COLO668 (cell line): ENCODE data around the gene DISP3.

Experiments
- DNase-seq: peaks from one replicate; lab custom pipeline; 2025; ENCODE audit not compliant: unreplicated experiment; lab: John Stamatoyannopoulos, UW

DISP3 gene

DNA sequence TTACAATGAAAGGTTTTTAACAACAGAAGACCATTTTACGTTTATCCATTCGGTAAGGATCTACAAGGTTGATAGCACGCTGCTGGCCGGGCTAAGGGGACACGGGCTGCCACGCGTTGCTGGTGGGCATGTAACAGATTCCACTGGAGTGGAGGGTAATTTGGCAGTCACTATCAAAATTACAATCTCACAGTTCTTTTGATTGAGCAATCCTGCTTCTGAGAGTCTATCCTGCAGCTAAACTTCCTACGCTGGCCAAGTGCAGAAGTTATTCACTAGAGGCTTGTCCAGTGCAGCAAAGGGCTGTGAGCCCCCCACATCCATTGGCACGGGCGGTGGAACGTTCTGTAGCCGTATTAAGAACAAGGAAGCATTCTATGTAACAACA lies 61.8 kb downstream of the DISP3 start:
- no peak for DNase-seq

DNA sequence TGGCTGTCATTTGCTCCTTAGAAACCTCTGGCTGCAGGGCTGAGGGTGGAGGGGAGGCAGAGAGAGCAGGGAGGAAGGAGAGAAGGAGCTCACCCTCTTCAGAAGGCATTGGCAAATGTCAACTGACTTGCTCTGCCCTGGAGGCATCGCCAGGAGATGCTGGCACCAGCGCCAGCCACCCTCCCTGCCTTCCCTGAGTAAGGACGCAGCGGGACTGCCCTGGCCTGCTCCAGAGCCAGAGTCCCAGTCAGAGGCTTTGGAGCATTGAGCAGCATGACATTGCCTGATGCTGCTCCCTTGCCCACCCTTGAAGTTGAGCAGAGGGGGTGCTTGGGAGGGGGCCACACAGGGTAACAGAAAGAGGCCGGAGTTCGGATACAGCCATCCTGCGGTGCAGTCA lies 62.3 kb downstream of the DISP3 start:
- DNase-seq, result no peak

DNA sequence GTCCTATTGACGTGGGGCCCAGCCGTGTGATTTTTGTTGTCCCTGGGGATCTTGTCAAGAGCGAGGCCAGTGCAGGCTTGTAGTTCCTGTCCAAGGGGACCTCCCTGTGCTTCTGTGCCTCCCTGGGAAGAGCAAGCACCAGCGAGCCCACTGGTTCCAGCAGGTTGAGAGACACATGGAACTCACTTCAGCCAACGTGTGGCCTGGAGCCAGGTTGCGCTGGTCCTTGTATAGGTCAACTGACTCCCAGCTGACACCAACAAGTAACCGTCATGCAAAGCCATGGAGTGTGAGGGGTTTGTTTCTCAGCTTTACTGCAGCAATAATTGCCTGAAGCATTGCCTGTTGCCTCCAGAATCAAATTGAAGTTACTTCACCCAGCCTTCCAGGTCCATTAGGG lies 63.0 kb downstream of the DISP3 start:
- no peak for DNase-seq

DNA sequence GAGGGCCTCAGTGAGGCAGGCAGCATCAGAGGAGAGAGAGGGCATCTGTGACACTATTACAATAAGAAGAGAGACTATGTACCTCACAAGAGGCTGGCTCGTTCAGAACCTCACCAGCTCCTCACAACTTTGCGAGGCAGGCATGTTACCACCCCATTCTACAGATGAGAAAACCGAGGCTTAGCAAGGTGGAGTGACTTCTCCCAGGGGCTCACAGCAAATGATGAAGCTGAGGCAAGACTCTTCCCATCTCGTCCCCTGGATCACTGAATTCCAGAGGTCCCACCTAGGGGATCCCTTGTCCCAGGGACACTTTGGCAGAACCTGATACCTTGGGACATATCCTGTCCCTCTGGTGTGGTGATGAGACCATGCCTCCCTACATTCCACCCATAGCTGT lies 64.4 kb downstream of the DISP3 start:
- no peak for DNase-seq

DNA sequence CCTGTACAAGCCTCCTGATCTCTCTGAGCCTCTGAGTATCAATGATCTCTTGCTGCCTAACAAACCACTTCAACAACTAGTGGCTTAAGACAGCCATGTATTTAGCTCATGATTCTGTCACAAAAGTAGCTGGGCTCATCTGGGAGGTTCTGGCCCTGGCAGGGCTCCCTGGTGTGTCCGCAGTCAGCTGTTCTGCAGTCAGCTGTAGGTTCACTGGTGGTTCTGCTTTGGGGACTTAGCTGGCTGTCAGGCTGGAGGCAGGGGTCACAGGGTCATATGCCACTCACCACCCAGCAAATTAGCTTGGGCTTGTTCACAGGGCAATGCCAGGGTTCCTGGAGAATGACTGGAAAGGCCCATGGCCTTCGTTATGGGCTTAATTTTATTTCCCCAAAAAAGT lies 64.8 kb downstream of the DISP3 start:
- no peak for DNase-seq

DNA sequence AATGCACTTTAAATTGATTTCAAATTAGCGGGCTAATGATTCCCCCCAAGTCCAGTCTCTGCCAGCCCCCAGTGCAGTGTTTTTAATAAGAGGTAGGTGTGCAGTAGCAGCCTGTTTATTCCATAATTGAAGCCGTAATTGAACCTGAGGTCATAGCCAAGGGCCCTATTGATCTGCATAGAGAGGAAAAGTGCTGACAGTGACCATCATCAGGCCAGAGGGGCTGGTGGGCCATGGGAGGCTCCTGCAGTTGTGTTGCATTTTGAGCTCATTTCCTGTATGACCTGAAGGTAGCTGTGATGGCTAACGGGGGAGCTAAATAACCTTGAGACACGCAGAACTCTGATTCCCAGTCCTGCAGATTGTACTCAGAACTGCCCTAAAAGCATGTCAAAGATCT lies 67.5 kb downstream of the DISP3 start:
- DNase-seq, result no peak

DNA sequence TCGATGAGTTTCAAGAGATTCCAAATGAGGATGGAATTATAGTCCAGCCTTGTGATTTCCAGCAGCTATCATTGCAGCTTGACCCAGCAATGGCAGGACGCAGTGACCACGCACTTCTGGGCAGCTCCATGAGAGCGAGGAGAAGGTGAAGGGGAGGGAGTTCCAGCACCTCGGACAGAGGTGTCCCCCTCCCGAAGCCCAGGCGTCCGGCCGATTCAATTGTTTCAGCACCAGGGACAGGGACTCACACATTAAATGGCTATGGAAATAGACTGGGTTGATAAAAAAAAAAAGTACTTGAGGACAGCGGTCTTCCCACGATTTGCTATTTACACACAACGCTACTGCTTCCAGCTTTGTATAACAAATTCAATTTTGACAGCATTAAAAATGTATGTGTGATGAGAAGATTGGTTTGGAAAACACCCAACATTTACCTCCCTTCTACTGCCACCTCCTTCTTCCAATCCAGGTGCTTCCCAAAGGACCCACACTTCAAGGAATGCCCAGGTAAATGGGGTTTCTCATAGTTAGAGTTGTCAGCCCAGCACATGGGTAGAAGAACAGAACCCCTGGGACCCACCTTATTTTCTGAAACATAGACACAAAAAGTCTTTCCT lies 71.8 kb downstream of the DISP3 start:
- DNase-seq, result no peak

DNA sequence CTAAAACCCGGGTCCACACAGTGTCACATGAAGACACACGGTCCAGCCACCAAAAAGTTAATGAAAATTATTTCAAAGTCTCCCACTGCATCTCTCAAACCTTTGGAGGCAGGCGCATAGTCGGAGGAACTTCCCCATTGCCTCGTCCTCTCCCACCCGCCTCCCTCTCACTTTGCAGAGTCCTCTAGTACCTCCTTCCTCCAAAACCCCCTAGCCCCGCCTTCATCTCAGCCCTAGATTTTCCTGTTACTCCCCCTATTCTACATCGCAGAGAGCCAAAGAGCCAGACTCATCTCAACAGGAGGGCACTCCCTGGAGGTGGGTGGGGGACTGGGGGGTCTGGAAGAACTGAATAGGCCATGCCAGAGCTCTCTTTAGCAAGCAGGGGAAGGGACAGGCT lies 79.3 kb downstream of the DISP3 start:
- DNase-seq, result no peak

DNA sequence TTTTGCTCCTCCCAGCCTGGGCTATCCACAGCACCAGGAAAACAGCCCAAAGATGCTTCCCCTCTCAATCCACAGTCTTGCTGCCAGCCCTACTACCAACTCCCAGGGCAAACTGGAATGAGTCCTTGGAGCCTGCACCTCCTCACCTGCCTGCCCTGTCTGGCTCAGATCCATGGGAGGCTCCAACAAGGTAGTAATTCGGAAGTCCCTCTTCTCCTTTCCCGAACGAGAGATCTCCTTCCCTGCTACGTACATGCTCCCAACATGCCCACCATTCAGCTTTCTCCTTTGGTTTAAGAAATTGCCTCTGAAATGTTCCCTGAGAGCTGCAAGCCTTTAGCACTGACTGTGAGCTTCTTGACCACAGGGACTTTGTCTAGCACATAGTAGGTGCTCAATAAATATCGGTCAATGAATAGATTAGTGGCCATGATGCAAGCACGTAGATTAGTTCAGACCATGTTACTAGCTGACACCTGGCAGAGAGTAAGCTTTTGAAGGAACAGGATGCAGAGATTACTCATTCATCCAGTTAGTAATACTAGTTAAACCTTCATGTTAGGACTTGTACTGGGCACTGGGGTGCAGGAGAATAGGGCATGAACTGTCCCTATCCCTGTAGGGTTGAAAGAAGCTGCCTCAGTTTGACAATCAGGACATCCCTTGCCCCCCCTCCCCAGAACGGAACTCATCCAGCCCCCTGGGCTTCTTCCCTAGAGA lies 80.1 kb downstream of the DISP3 start:
- no peak for DNase-seq

DNA sequence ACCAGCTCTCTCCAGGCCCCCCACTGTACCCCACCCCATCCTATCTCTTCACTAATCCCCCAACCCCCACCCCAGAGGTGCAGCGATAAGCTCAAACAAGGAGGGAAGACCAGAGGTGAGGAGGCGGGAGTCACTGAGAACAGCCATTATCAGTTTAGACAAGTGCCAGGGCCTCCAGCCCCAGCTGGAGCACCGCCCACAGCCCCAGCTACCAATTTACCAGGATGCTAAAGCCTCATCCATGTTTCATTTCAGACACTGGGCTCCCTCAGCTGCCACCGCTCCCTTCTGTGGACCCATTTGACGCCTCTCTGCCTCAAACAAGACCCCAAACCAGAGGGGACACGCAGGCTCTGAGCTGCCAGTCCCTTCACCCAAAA lies 80.6 kb downstream of the DISP3 start:
- no peak for DNase-seq

DNA sequence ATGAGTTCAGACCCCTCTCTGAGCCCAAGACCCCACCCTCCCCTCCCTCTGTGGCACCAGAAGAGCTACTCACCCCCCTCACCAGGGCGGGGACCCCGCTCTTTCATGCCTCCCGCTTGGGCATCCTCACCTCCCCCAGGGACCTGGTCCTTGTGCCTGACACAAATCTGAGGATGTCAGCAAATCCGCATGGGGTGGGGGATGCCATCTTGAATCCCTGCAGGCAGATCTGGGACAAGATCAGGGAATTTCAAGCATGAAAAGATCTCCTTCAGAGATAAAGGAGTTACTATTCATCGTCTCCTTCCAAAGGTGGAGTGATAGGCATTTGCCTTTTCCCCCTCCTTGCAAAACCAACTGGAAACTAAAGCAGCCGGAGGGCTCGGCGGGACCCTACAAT lies 81.1 kb downstream of the DISP3 start:
- DNase-seq, result no peak

DNA sequence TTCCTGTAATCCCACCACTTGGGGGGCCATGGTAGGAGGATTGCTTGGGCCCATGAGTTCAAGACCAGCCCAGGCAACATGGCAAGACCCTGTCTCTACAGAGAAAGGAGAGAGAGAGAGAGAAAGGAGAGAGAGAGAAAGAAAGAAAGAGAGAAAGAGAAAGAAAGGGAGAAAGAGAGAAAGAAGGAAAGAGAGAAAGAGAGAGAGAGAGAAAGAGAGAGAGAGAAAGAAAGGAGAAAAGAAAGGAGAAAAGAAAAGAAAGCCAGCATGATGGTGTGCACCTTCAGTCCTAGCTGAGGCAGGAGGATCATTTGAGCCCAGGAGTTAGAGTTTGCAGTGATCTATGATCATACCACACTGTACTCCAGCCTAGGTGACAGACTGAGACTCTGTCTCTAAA lies 82.8 kb downstream of the DISP3 start:
- no peak for DNase-seq

DNA sequence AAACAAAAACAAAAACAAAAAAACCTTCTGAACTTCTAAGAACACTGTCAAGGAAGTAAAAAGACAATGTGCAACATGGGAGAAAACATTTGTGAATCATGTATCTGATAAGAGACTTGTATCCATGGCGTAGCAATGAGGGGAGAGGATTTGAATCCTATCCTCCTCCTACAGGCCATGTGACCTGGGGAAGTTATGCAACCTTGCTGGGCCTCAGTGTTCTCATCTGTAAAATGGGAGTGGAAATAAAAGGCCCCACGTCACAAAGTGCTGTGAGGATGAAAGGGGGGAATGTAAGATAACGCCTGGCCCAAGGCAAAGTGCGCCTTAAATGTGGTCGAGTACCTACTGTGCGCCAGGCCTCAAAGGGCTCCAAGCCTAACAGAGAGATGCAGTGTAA lies 83.7 kb downstream of the DISP3 start:
- DNase-seq, result no peak

DNA sequence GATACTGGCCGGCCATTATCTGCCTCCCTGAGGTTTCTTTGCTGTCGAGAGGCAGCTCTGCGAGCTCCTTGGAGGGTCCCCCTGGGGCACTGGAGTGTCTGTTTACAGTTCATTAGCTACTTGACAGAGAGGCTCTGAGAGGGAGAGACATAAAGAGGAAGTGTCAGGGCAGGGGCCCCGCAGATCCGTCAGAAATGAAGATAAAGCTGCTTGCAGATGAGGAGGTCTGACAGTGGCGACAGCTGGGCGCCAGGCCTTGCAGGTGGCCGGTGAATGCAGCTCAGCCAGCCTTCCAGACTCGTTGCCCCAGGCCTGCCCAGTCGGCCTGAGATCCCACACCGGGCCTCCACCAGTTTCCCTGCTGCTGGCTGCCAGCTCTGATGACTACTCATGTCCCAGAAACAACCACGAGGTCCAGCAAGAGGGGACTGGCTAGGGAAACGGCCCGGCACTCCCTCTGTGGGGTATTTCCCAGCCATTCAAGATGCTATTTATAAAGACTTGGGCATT lies 84.7 kb downstream of the DISP3 start:
- no peak for DNase-seq

DNA sequence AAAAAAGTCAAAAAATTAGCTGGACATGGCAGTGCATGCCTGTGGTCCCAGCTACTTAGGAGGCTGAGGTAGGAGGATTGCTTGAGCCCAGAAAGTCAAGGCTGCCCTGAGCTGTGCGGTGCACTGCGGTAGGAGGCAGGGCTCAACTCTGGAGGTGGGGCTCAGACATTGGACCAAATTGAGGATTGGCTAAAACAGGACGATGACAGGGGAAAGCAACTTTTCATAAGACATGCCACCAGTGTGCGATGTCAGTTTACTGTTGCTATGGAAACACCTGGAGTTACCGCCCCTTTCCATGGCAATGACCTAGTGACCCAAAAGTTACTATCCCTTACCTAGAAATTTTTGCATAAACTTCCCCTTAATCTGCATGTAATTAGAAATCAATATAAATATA lies 85.3 kb downstream of the DISP3 start:
- no peak for DNase-seq

DNA sequence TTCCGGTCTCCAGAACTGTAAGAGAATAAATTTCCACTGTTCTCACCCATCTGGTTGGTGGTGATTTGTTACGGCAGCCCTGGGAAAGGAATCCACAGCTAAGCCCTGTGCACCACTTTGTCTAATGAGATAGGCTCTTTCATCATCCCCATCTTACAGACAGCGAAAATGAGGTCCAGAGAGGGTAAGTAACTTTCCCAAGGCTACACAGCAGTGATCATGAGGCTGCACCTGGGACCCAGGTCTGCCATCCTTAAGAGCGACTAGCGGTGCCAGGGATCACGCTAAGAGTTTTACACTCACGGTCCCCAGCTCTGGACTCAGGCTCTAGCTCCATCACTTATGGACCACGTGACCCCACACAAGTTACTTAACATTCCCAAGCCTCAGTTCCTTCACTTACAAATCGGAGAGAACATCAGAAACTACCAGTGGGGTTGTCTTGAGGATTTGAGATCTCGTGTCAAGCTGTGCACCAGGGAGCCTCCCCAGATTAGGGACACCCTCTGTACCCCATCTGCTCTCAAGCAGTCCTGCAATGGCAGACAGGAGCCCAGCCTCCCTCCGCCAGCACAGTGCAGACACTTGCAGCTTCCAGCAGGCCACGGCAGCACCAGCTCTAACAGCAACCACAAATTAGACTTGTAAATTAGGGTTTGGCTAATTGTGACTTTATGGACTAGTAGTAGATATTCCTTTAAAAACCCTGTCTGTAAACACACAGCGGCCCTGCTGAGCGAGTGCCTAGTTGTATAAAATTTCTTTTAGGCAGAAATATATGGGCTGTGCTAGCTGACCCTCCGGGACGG lies 87.3 kb downstream of the DISP3 start:
- DNase-seq, result no peak

DNA sequence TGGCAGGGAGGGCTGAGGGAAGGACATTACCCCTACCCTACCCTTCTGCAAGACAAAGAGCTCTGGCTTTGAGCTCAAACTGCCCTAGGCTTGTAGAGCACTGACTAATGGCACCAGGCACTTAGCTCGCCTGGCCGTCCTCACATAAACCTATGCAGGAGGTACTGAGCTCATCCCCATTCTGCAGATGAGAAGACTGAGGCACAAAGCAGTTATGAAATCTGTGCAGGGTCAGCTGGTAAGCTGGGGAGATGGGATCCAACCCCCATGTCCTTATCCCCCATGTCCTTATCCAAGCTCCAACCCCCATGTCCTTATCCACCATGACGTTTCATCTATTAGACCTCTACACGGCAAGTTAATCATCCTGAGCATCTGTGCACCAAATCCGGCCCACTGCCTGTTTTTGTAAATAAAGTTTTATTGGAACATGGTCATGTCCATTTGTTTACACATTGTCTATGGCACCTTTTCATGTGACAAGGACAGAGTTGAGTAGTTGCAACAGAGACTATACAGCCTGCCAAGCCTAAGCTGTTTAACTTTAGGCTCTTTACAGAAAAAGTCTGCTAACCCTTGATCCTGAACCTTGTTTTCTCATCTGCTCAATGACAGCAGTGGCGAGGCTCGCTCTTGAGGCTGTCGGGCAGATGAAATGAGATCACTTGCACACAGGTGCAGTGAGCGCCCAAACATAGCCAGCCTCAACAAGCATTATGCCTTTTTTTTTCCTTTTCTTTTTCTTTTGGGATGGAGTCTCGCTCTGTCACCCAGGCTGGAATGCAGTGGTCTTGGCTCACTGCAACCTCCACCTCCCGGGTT lies 88.5 kb downstream of the DISP3 start:
- no peak for DNase-seq

DNA sequence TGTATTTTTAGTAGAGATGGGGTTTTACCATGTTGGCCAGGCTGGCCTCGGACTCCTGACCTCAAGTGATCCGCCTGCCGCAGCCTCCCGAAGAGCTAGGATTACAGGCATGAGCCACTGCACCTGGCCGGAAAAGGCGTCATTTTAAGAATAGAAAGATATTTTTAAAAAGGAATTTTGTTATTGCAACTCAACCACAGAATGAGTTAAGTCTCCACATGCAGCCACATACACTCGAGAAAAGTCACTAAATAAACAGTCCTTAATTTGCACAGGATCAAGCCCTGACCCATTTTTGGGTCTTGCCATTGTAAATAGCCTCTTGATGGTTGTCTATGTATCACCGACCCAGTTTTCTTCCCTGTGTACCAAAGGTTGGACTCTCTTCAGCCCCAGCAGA lies 89.7 kb downstream of the DISP3 start:
- DNase-seq, result no peak

DNA sequence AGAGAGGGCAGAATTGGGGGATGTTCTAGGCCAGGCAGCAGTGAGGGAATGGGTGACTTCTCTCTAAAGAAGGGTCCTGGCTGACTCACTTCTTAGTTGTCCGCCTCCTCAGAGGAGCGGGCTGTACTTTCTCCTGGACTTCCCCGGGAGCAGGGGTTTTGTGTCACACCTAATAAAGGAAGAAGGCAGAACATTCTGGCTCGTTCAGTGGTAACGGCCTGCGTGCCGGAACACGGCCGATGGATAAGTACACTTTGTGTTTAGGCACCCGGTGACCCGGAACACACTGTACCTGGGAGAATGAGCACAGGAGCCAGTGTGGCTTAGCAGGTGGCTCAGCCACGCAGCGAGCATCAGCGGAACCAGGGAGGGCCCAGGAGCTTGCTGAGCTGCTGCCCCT lies 90.6 kb downstream of the DISP3 start:
- DNase-seq, result no peak

DNA sequence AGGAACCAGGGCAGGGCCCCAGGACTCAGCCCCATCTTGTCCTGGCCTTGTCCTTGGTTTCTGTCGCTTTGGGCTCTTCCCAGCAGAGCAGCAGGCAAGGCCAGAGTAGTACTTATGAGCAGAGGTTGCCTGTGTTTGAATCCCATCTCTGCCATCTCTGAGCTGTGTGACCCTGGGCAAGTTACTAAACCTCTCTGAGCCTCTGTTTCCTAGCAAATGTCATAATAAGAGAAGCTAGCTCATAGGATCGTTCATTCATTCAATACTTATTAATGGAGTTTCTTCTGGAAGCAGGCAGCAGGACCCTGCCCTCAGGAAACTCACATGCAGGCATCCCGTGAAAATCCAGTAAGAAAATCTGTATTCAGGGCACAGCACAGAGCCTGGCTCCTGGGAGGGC lies 91.0 kb downstream of the DISP3 start:
- DNase-seq, result no peak

DNA sequence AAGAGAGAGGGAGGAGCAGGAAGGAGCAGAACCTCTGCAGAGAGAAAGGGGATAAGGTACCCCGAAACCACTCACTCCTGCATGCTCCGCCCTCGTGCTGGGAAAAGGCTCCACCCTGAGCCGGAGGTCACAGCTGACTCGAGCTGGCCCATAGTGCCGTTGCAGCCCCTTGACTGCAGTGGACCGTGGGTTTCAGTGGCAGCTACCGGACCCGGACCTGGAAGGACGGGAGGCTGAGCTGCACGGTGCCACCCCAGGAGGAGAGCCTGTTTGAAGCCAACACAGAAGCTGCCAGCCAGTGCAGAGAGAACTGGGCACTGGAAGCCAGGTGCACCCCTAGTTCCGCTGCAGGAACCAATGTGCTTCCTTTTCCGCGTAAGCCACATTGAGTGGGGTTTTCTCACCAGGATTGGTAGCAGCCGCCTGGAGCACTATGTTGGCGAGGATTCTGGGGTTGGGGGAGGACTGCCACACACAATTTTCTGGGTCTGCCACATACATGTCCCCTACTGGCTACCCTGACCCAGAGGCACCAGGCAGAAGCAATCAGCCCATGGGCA lies 91.9 kb downstream of the DISP3 start:
- no peak for DNase-seq
